ENCODE results near the gene LRRD1. TPM values are rescaled to one million over a fixed set of nuclear protein-coding genes. Genes with fewer than 3 reads are reported as not detected.

The LRRD1 gene
- total and polyA plus RNA-seq, 9 of the 15 experiments (the other 6 are each of a cell fraction or from before 2014, with no cell fraction given) = 0.07 to 0.15 TPM; not detected in 7

DNA sequence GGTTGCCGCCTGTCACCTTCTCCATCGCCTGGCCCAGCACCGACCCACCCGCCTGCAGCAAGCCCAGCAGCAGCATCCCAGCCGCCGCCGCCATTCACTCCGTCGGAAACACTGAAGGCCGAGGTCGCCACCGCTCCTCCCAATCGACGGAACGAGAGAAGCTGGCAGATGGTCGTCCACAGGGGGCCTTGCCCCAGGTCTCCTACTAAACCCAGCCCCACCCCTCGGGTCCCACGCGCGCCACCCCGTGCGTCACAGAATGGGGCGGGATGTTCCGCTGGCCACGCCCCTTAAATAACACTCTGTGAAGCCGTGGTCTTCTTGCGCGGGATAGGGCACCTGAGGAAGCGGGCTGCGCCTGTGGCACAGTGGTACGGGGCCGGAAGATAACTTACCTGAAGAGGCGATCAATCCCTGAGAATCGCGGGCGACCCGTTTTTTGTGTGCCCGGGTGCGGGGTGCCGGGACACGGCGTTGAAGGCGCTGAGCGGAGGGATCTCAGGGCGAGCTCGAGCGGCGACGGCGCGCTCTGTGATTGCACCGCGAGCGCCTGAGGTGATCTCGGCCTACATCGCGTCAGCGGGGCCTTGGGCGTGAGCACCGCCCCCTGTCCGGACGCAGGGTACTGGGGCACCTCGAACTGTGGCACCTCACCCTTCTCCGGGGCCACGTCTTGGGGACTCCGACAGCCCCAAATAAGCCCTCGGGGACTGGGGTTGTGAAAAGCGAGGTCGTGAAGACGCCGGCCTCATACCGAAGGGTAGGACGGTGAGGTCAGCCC is 44.5 kb downstream of the LRRD1 start, which contains the start of gene CYP51A1 (continued):
- TF ChIP-seq BCOR (IDR thresholded peaks at IDR 0.05) (peak; percentile 80), CXXC5 (CRISPR knock-in tag; IDR thresholded peaks at IDR 0.05) (peak; percentile 99), ZKSCAN8 (CRISPR knock-in tag; IDR thresholded peaks at IDR 0.05) (no peak), POLR2AphosphoS5 (IDR thresholded peaks at IDR 0.05; ENCODE audit: control insufficient read depth, insufficient read depth, low read depth, low read length) (peak; percentile 79), RFX1 (IDR thresholded peaks at IDR 0.05) (no peak), CHD2 (IDR thresholded peaks at IDR 0.05; ENCODE audit: low read depth, low read length) (peak; percentile 92), ZNF239 (CRISPR knock-in tag; IDR thresholded peaks at IDR 0.05) (no peak), FOXJ2 (tag; IDR thresholded peaks at IDR 0.05) (no peak), ESRRB (CRISPR knock-in tag; IDR thresholded peaks at IDR 0.05; ENCODE audit: borderline replicate concordance) (no peak), ETS2 (tag; IDR thresholded peaks at IDR 0.05; ENCODE audit: borderline replicate concordance, poor library complexity, severe bottlenecking) (no peak), SRSF1 (IDR thresholded peaks at IDR 0.05; ENCODE audit: low read depth, low read length) (no peak), PTBP1 (IDR thresholded peaks at IDR 0.05; ENCODE audit: low read depth, low read length) (no peak), SMARCA4 (IDR thresholded peaks at IDR 0.05) (no peak), MECOM (CRISPR knock-in tag; IDR thresholded peaks at IDR 0.05) (no peak), ZSCAN29 (IDR thresholded peaks at IDR 0.05) (no peak), ZNF77 (CRISPR knock-in tag; IDR thresholded peaks at IDR 0.05) (no peak), SNIP1 (IDR thresholded peaks at IDR 0.05; ENCODE audit: low read depth) (no peak)
- TF ChIP-seq, protein P1, sequence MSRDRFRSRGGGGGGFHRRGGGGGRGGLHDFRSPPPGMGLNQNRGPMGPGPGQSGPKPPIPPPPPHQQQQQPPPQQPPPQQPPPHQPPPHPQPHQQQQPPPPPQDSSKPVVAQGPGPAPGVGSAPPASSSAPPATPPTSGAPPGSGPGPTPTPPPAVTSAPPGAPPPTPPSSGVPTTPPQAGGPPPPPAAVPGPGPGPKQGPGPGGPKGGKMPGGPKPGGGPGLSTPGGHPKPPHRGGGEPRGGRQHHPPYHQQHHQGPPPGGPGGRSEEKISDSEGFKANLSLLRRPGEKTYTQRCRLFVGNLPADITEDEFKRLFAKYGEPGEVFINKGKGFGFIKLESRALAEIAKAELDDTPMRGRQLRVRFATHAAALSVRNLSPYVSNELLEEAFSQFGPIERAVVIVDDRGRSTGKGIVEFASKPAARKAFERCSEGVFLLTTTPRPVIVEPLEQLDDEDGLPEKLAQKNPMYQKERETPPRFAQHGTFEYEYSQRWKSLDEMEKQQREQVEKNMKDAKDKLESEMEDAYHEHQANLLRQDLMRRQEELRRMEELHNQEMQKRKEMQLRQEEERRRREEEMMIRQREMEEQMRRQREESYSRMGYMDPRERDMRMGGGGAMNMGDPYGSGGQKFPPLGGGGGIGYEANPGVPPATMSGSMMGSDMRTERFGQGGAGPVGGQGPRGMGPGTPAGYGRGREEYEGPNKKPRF (IDR thresholded peaks at IDR 0.05; ENCODE audit: low read depth, low read length) = no peak
- TF ChIP-seq, protein P2, sequence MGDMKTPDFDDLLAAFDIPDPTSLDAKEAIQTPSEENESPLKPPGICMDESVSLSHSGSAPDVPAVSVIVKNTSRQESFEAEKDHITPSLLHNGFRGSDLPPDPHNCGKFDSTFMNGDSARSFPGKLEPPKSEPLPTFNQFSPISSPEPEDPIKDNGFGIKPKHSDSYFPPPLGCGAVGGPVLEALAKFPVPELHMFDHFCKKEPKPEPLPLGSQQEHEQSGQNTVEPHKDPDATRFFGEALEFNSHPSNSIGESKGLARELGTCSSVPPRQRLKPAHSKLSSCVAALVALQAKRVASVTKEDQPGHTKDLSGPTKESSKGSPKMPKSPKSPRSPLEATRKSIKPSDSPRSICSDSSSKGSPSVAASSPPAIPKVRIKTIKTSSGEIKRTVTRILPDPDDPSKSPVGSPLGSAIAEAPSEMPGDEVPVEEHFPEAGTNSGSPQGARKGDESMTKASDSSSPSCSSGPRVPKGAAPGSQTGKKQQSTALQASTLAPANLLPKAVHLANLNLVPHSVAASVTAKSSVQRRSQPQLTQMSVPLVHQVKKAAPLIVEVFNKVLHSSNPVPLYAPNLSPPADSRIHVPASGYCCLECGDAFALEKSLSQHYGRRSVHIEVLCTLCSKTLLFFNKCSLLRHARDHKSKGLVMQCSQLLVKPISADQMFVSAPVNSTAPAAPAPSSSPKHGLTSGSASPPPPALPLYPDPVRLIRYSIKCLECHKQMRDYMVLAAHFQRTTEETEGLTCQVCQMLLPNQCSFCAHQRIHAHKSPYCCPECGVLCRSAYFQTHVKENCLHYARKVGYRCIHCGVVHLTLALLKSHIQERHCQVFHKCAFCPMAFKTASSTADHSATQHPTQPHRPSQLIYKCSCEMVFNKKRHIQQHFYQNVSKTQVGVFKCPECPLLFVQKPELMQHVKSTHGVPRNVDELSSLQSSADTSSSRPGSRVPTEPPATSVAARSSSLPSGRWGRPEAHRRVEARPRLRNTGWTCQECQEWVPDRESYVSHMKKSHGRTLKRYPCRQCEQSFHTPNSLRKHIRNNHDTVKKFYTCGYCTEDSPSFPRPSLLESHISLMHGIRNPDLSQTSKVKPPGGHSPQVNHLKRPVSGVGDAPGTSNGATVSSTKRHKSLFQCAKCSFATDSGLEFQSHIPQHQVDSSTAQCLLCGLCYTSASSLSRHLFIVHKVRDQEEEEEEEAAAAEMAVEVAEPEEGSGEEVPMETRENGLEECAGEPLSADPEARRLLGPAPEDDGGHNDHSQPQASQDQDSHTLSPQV (IDR thresholded peaks at IDR 0.05) = peak; percentile 61
- TF ChIP-seq, protein P3, sequence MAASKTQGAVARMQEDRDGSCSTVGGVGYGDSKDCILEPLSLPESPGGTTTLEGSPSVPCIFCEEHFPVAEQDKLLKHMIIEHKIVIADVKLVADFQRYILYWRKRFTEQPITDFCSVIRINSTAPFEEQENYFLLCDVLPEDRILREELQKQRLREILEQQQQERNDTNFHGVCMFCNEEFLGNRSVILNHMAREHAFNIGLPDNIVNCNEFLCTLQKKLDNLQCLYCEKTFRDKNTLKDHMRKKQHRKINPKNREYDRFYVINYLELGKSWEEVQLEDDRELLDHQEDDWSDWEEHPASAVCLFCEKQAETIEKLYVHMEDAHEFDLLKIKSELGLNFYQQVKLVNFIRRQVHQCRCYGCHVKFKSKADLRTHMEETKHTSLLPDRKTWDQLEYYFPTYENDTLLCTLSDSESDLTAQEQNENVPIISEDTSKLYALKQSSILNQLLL (CRISPR knock-in tag; IDR thresholded peaks at IDR 0.05; ENCODE audit: borderline replicate concordance) = no peak
- TF ChIP-seq, protein P4, sequence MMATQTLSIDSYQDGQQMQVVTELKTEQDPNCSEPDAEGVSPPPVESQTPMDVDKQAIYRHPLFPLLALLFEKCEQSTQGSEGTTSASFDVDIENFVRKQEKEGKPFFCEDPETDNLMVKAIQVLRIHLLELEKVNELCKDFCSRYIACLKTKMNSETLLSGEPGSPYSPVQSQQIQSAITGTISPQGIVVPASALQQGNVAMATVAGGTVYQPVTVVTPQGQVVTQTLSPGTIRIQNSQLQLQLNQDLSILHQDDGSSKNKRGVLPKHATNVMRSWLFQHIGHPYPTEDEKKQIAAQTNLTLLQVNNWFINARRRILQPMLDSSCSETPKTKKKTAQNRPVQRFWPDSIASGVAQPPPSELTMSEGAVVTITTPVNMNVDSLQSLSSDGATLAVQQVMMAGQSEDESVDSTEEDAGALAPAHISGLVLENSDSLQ (IDR thresholded peaks at IDR 0.05) = no peak; the same call in 1 of the 2 replicates

All from K562 (cell line).